Activated gamma-delta T cell treated with Interleukin-2 at 50 U/mL for 16 hours (primary cell): Measurements from ENCODE around the gene INSYN1.
"Not testable (repeated sequence)": the region's sequence is repeated elsewhere in the genome, so short reads cannot be mapped to it uniquely, and the experiment has no call there.

ENCODE experiments used
- DNase-seq: peaks from one replicate; pipeline ENCODE4 v3.0.0-alpha.2; 2020

The INSYN1 gene

DNA sequence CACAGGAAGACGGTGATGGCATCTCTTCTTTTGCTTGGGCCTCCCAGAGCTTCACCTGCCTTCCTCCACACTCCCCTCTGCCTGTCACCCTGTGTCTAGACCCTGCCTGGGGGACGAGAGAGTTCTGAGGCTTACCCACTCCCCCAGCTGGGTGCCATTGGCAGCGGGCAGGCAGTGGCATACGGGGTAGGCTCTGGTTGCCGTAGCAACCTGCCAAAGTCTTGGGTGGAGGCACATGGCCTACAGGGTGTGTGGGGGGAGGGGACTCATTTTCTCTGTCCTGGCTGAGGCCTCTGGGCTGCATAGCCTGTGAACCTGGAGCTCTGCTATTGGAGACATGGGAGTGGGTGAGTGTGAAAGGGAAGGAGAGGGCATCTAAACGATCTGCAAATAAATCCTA is 4.4 kb downstream of the INSYN1 start:
- no peak for DNase-seq

GRCh38 chr15:73747847-73748590 is 5.1 kb downstream of the INSYN1 start:
- no peak for DNase-seq

DNA sequence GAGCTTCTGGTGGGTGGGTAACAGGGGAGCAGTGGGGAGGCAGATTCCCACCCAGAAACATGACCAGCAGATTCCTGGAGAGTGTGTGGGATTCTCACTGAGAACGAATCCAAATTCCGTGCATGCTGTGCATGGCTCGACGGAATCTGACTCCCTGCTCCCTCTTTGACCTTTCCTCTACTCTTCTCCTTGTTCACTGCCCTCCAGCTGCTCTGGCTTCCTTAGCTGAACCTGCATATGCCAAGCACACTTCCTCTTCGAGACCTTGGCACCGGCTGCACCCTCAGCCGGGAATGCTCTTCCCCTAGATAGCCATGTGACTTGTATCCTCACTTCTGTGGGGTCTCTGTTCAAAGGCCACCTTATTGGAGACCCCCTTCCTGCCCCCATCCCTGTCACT is 6.3 kb downstream of the INSYN1 start:
- no peak for DNase-seq

GRCh38 chr15:73746261-73746660 is 6.9 kb downstream of the INSYN1 start:
- no peak for DNase-seq

DNA sequence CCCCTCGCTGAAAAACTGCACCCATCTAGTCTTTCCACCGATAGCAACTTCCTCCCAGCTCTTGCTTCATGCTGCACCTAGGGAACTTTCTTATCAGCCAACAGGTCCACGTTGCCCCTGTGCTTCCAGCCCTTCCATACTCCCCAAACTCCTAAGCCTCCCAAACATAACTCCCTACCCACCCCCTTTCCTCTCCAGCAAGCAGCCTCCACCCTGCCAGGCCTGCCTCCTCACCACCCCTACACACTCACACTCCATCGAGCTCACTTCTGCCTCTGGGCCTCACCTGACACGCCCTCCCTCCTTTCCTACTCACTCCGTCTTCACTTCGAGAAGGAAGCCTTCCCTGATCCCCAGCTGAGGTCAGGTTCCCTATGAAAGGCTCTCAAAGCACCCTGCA is 8.1 kb downstream of the INSYN1 start:
- DNase-seq, result no peak

DNA sequence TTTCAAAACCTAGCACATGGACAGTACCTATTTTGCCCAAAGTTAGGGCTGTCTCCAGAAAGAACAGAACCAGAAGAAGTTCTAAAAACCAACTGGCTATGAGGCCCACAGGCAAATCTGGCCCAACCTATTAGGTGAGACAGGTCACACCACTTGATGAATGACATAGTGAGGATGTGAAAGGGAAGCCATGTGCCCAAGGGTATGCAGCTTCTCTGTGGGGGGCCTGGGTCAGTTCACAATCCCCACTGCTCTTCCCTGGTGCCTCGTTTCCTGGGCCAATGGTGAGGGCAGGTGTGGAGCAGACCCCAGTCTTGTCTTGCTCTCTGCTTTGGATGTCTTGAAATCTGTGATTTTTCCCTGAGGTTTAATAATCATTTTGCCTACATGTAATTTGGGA is 8.9 kb downstream of the INSYN1 start:
- no peak for DNase-seq

- DNase-seq, result no peak
These were observed 11.8 kb downstream of the INSYN1 start for GRCh38 chr15:73741321-73741836.

GRCh38 chr15:73740152-73741048 is 12.8 kb downstream of the INSYN1 start:
- DNase-seq, result no peak

DNA sequence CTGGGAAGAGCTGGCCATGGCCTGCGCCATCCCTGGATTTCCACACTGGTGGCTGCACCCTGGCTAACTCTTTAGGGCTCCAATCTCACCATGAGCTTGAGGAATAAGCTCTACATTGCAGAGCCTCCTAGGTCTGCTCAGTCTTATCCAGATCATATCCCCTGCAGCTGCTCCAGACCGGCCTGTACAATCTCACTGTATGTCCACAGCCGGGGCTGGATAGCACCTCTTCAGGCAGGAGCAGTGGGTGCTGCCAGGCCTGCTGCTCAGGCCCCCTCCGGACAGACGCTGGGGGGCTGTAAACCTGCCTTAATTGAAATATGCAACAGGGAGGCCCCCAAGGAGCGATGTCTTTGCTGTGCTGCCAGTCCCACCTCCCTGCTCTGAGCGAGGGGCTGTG is 15.6 kb downstream of the INSYN1 start:
- DNase-seq, result no peak

GRCh38 chr15:73732930-73733329 is 20.2 kb downstream of the INSYN1 start:
- DNase-seq, result no peak

DNA sequence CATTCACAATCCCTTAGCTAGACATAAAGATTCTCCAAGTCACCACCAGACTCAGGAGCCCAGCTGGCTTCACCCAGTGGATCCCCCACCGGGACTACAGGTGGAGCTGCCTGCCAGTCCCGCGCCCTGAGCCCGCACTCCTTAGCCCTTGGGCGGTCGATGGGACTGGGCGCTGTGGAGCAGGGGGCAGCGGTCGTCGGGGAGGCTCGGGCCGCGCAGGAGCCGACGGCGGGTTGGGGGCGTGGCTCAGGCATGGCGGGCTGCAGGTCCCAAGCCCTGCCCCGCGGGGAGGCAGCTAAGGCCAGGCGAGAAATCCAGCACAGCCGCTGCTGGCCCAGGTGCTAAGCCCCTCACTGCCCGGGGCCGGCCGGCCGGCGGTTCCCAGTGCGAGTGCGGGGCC is 21.1 kb downstream of the INSYN1 start:
- DNase-seq, result not testable (repeated sequence)

- DNase-seq, result no peak
These were observed 25.7 kb downstream of the INSYN1 start for GRCh38 chr15:73727330-73727976.

GRCh38 chr15:73724212-73724611 is 28.9 kb downstream of the INSYN1 start:
- no peak for DNase-seq

- no peak for DNase-seq
These were observed 30.0 kb downstream of the INSYN1 start for GRCh38 chr15:73723191-73723590.

GRCh38 chr15:73722425-73722824 is 30.7 kb downstream of the INSYN1 start:
- DNase-seq, result no peak

DNA sequence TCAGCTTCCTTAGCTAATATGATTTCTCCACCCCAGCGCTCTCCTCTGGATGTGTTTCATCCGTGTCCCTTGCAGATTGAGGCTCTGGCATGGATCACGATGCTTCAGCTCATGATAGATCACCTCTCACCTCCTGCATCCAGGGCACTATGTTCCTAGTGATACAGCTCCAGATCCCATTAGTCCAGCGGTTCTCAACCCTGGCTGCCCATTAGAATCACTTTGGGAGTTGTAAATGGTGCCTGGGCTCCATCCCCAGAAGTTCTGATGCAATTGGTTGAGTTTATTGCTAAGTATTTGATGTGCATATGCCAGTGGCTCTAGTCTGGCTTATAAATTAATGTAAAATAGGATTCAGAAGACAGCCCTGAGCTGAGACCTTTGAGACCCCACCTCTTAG is 34.5 kb downstream of the INSYN1 start:
- no peak for DNase-seq

GRCh38 chr15:73717802-73718201 is 35.3 kb downstream of the INSYN1 start:
- DNase-seq, result no peak

- DNase-seq, result no peak
These were observed 35.9 kb downstream of the INSYN1 start for GRCh38 chr15:73717206-73717605.

GRCh38 chr15:73716417-73716816 is 36.7 kb downstream of the INSYN1 start:
- DNase-seq, result no peak

- DNase-seq, result no peak
These were observed 37.7 kb downstream of the INSYN1 start for GRCh38 chr15:73715417-73715816.

GRCh38 chr15:73714695-73715301 is 38.4 kb downstream of the INSYN1 start:
- no peak for DNase-seq

DNA sequence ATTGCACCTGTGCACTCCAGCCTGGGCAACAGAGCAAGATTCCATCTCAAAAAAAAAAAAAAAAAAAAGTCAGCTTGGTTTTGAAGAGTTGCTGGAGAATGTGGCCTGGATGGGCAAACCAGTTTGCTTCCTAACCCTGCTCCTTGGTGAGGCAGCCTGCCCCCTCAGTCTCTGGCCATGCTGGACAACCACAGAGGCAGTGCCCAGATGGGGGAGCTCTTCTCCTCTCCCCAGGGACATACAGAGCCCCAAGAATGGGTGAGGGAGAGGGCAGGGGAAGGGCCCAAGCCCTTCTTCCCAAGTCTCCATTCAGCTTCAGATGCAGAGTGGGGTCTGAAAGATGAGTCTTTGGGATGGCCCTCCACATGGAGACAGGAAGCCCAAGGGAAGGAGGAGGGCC is 41.0 kb downstream of the INSYN1 start:
- no peak for DNase-seq

- no peak for DNase-seq
These were observed 41.6 kb downstream of the INSYN1 start for GRCh38 chr15:73711526-73711925.
